NB4 (cell line): Measurements from ENCODE around the gene POLDIP2.

Experiments
- DNase-seq: peaks from one replicate; pipeline ENCODE4 v3.0.0; 2010; ENCODE audit warnings: low read depth
- H3K4me3 ChIP-seq: one replicate; pipeline ENCODE4 v1.5.1; 2011; ENCODE audit warnings: mild to moderate bottlenecking, low read depth, low read length, moderate library complexity
- MAX ChIP-seq: IDR thresholded peaks from 2 replicates; pipeline ENCODE4 v1.6.1; 2011; ENCODE audit warnings: low read depth, low read length
- MYC ChIP-seq: IDR thresholded peaks from 2 replicates; pipeline ENCODE4 v1.6.1; 2011; ENCODE audit warnings: low read depth, low read length
- POLR2A ChIP-seq: IDR thresholded peaks from 2 replicates; pipeline ENCODE4 v1.6.1; 2011; ENCODE audit warnings: mild to moderate bottlenecking; ENCODE audit not compliant: insufficient read length; ENCODE audit errors: extremely low read depth
- TF ChIP-seq, protein P1 (sequence below): IDR thresholded peaks from one replicate; pipeline ENCODE4 v1.5.1; 2012; ENCODE audit warnings: low read depth, low read length

The POLDIP2 gene

DNA sequence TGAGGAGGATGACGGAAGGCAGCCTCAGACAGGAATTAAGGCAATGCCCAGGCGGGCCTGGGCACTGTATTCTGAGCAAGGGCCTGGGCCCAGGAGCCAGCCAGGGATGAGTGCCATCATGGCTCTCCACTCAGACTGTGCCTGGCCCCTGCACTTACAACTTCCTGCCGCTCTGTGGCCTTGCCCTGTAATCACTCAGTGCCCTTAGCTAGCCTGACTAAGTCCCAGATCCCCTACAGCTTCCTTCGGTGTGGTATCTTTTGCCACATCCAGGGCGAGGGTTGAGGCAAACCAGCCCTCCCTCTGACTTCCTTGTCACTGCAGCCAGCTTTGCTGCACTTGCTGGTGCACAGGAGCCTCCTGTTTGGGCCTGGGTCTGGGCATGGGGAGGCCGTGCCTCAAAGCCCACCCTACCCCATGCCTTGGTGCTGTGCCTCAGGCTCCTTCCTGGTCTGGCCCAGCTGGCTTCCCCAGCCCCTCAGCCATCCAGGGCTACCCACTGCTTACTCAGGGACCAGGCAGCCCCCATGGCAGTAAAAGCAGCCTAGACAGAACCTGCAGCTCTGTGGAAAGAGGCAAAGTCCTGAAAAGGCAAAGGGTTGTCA lies 39.4 kb upstream of the POLDIP2 start:
- peak; percentile 19 for DNase-seq
- TF ChIP-seq MYC = no peak
- TF ChIP-seq, protein P1, sequence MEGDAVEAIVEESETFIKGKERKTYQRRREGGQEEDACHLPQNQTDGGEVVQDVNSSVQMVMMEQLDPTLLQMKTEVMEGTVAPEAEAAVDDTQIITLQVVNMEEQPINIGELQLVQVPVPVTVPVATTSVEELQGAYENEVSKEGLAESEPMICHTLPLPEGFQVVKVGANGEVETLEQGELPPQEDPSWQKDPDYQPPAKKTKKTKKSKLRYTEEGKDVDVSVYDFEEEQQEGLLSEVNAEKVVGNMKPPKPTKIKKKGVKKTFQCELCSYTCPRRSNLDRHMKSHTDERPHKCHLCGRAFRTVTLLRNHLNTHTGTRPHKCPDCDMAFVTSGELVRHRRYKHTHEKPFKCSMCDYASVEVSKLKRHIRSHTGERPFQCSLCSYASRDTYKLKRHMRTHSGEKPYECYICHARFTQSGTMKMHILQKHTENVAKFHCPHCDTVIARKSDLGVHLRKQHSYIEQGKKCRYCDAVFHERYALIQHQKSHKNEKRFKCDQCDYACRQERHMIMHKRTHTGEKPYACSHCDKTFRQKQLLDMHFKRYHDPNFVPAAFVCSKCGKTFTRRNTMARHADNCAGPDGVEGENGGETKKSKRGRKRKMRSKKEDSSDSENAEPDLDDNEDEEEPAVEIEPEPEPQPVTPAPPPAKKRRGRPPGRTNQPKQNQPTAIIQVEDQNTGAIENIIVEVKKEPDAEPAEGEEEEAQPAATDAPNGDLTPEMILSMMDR = no peak
- no peak for TF ChIP-seq POLR2A
- no peak for TF ChIP-seq MAX
- H3K4me3 ChIP-seq = no peak overlapping the region

GRCh38 chr17:28395968-28396367 lies 38.6 kb upstream of the POLDIP2 start:
- TF ChIP-seq MYC = no peak
- no peak for DNase-seq
- no peak overlapping the region for H3K4me3 ChIP-seq

GRCh38 chr17:28395426-28395825 lies 38.1 kb upstream of the POLDIP2 start:
- no peak overlapping the region for H3K4me3 ChIP-seq
- TF ChIP-seq MYC = no peak
- TF ChIP-seq POLR2A = no peak
- TF ChIP-seq MAX = no peak
- TF ChIP-seq, protein P1 = no peak
- no peak for DNase-seq

DNA sequence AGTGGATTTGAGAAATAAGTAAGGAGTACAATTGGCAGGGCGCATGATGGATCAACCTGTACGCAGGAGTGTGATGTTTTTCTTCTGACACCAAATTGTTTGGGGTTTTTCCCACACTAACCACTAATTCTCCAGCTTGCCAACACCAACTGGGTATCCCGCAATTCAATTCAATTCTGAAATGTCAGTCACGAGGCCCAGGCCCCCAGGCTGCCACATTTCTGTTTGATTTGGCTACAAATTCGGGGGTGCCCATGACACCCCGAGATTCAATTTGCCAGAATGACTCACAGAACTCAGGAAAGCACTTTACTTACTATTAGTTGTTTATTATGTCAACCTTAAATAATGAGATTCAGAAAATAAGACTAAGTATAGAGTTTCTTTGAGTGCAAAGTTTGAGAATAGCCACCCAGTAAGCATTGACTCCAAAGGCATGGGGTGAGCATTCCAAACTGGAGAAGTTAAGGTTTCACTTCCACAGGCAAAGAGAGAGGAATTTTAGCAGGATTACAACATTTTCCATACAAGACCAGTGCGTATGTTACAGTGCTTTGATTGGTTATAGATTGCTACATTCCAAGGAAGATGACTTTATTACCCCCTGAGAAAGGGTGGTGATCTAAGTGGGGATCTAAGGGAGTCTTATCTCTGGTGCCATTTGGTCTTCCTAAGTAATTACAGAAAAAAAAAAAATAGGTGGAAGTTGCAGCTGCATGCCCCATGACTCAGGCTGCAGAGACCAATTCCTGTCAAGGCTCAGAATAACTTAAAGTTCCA lies 37.2 kb upstream of the POLDIP2 start:
- no peak for DNase-seq
- H3K4me3 ChIP-seq = no peak overlapping the region
- no peak for TF ChIP-seq POLR2A
- no peak for TF ChIP-seq MYC
- TF ChIP-seq, protein P1 = no peak
- TF ChIP-seq MAX = no peak

DNA sequence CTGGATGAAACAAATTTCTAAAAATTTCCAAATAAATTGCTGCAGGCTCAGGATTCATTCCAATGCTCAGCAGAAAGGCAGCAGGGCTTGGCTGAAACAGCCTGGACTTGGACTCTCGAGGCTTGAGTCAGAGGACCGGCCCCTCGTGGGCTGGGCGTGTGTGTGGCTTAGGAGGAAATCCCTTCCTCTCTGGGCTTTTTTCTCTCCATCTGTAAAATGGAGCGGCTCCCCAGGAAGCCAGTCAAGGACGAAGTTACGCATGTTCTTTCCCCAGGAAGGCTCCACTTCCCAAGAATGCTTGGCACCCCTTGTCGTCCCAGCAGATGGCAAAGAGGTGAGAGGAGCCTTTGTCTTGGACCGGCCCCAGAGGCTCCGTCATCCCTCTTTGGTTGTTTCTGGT lies 35.2 kb upstream of the POLDIP2 start:
- DNase-seq = no peak
- no peak for TF ChIP-seq MAX
- TF ChIP-seq MYC = no peak
- TF ChIP-seq, protein P1 = no peak
- TF ChIP-seq POLR2A = no peak
- H3K4me3 ChIP-seq = no peak overlapping the region

GRCh38 chr17:28391401-28391800 lies 34.1 kb upstream of the POLDIP2 start:
- H3K4me3 ChIP-seq = no peak overlapping the region
- TF ChIP-seq MYC = no peak
- no peak for DNase-seq

GRCh38 chr17:28390984-28391383 lies 33.7 kb upstream of the POLDIP2 start:
- no peak for TF ChIP-seq POLR2A
- TF ChIP-seq, protein P1 = no peak
- TF ChIP-seq MYC = no peak
- TF ChIP-seq MAX = no peak
- DNase-seq = no peak
- no peak overlapping the region for H3K4me3 ChIP-seq
